Central memory CD8-positive, alpha-beta T cell (primary cell): ENCODE results near the gene AFDN.

Experiments used
- ATAC-seq: fragments of 150-1000 bp; cut with Tn5 transposase; replicated peaks from 2 replicates; pipeline ENCODE4 v1.10.0; 2022; ENCODE audit warnings: mild to moderate bottlenecking, moderate FRiP score, moderate number of reproducible peaks; ENCODE audit not compliant: poor library complexity, severe bottlenecking; ENCODE audit errors: extremely low read depth
- DNase-seq, 2 donors: peaks; one replicate each; pipeline ENCODE4 v3.0.0; 2021; ENCODE audit warnings: low spot score in 2 of 2
- H3K27ac Mint-ChIP-seq: one replicate; pipeline ENCODE4 v1.8.0; 2022; ENCODE audit warnings: low read depth, mild to moderate bottlenecking, moderate library complexity, mixed read lengths
- H3K27me3 Mint-ChIP-seq: one replicate; pipeline ENCODE4 v1.8.0; 2022; ENCODE audit warnings: mixed read lengths
- H3K36me3 Mint-ChIP-seq: one replicate; pipeline ENCODE4 v1.8.0; 2022; ENCODE audit warnings: mild to moderate bottlenecking, moderate library complexity, mixed read lengths; ENCODE audit not compliant: insufficient read depth
- H3K4me1 Mint-ChIP-seq: one replicate; pipeline ENCODE4 v1.8.0; 2022; ENCODE audit warnings: mixed read lengths
- H3K4me3 Mint-ChIP-seq: one replicate; pipeline ENCODE4 v1.8.0; 2022; ENCODE audit warnings: mild to moderate bottlenecking, moderate library complexity, mixed read lengths
- H3K9me3 Mint-ChIP-seq: one replicate; pipeline ENCODE4 v1.8.0; 2022; ENCODE audit warnings: mixed read lengths

Gene AFDN

GRCh38 chr6:167981916-167982462, 155.3 kb downstream of the AFDN start:
- H3K9me3 Mint-ChIP-seq = no peaks in the 10 kb centered on the region
- H3K4me1 Mint-ChIP-seq = no peaks in the 10 kb centered on the region
- no peak for ATAC-seq
- H3K27me3 Mint-ChIP-seq = peaks cover 11% of the 10 kb centered on the region
- peaks cover 2% of the 10 kb centered on the region for H3K36me3 Mint-ChIP-seq
- no peak for DNase-seq
- no peak overlapping the region for H3K4me3 Mint-ChIP-seq
- no peak overlapping the region for H3K27ac Mint-ChIP-seq

GRCh38 chr6:167984144-167984719, 157.5 kb downstream of the AFDN start:
- H3K27me3 Mint-ChIP-seq = peaks cover 11% of the 10 kb centered on the region
- H3K4me1 Mint-ChIP-seq = no peaks in the 10 kb centered on the region
- no peak for DNase-seq
- ATAC-seq = no peak
- no peaks in the 10 kb centered on the region for H3K9me3 Mint-ChIP-seq
- H3K4me3 Mint-ChIP-seq = no peak overlapping the region
- H3K27ac Mint-ChIP-seq = no peak overlapping the region
- peaks cover 2% of the 10 kb centered on the region for H3K36me3 Mint-ChIP-seq

DNA sequence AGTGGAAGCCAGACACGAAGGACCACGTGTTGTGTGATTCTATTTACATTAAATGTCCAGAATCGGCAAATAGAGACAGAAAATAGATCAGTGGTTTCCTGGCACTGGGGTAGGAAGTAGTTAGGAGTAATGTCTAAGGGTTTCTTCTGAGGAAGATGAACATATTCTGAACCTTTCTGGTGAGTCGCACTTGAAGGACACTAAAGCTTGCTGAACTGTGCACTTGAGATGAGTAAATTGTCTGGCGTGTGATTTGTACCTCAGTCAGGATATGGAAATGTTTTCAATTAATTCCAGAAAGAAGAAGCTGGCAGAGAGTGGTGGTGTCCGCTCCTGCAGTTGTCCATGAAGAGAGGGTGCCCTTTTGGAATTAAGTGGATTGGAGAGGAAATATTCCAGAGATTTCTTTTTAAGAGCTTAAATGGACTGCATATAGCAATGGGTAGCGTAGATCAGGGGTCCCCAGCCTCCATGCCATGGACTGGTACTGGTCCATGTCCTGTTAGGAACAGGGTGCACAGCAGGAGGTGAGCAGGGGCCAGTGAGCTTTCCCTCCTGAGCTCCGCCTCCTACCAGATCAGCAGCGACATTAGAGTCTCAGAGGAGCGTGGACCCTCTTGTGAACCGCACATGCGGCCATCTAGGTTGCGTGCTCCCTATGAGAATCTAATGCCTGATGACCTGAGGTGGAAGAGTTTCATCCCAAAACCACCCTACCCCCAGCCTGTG, 158.3 kb downstream of the AFDN start:
- Mint-ChIP-seq H3K4me1 (no peaks in the 10 kb centered on the region), H3K27ac (no peak overlapping the region), H3K9me3 (no peaks in the 10 kb centered on the region), H3K4me3 (no peak overlapping the region), H3K36me3 (peaks cover 2% of the 10 kb centered on the region), H3K27me3 (peaks cover 11% of the 10 kb centered on the region)
- no peak for ATAC-seq
- DNase-seq = no peak

- Mint-ChIP-seq H3K36me3 (peaks cover 2% of the 10 kb centered on the region), H3K4me1 (no peaks in the 10 kb centered on the region), H3K27me3 (peaks cover 11% of the 10 kb centered on the region), H3K4me3 (no peak overlapping the region), H3K27ac (no peak overlapping the region), H3K9me3 (no peaks in the 10 kb centered on the region)
- DNase-seq = no peak
- no peak for ATAC-seq
These were observed 159.3 kb downstream of the AFDN start for GRCh38 chr6:167985911-167986595.

- peaks cover 2% of the 10 kb centered on the region for H3K36me3 Mint-ChIP-seq
- no peak for DNase-seq
- no peaks in the 10 kb centered on the region for H3K27me3 Mint-ChIP-seq
- H3K4me3 Mint-ChIP-seq = no peak overlapping the region
- H3K4me1 Mint-ChIP-seq = no peaks in the 10 kb centered on the region
- no peaks in the 10 kb centered on the region for H3K9me3 Mint-ChIP-seq
- H3K27ac Mint-ChIP-seq = no peak overlapping the region
- ATAC-seq = no peak
These were observed 160.9 kb downstream of the AFDN start for GRCh38 chr6:167987396-167988153.

DNA sequence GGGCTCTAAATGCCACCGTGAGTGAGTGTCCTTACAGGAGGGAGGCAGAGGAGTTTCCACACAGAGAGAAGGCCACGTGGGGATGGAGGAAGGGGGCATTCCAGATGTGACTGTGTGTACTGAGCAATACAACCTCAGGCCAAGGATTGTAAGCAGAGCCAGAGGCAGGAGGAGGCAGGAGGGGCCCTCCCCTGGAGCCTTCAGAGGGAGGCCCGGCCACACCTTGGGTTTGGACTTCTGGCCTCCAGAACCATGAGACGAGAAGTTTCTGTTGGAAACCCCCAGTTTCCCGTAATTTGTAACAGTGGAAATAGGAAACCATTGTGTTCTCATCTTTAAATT, 161.4 kb downstream of the AFDN start:
- DNase-seq (no peak), ATAC-seq (no peak)
- no peaks in the 10 kb centered on the region for H3K27me3 Mint-ChIP-seq
- H3K4me3 Mint-ChIP-seq = no peak overlapping the region
- no peaks in the 10 kb centered on the region for H3K4me1 Mint-ChIP-seq
- no peak overlapping the region for H3K27ac Mint-ChIP-seq
- no peaks in the 10 kb centered on the region for H3K9me3 Mint-ChIP-seq
- peaks cover 2% of the 10 kb centered on the region for H3K36me3 Mint-ChIP-seq

DNA sequence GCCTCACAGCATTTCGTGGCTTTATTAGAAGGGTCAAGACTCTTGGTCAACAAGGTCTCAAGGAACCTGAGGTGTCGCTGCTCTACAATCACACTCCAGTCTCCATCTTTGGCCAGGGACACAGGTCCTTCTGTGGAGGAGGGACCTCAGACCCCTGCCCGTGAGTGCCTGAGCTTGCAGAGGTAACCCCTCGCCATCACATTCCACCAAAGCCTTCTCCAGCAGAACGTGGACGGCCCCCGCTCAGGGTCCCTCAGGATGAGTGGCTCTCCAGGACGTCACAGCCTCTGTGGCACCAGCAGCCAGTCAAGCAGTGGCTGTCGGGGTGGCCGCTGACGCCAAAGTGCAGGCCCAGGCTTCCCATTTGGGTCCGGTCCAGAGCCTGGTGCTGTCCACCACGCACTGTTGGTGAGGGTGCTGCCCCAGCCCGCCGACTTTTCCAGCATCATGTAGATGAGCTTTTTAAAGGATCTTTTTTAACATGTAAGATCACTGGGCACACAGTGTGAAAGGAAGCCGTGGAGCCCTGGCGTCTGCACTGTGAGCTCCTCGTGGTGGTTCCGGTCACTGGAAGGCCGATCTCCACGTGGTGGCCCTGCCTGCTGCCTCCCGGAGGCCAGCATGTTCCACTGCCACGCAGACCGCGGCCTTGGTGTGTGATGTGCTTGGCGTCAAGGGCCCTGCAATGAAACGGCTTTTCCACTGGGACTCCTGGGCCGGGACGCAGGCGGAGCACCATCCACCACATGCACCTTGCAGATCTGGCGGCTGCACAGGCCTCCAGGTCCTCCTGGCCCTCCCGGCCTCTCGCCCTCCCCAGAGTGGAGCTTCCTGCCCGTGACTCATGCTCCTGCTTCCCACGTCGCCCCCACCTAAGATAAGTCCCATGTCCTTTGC, 162.5 kb downstream of the AFDN start:
- Mint-ChIP-seq H3K27ac (no peak overlapping the region), H3K4me3 (no peak overlapping the region), H3K27me3 (no peaks in the 10 kb centered on the region), H3K36me3 (peaks cover 2% of the 10 kb centered on the region), H3K4me1 (no peaks in the 10 kb centered on the region), H3K9me3 (no peaks in the 10 kb centered on the region)
- ATAC-seq (no peak), DNase-seq (no peak)

DNA sequence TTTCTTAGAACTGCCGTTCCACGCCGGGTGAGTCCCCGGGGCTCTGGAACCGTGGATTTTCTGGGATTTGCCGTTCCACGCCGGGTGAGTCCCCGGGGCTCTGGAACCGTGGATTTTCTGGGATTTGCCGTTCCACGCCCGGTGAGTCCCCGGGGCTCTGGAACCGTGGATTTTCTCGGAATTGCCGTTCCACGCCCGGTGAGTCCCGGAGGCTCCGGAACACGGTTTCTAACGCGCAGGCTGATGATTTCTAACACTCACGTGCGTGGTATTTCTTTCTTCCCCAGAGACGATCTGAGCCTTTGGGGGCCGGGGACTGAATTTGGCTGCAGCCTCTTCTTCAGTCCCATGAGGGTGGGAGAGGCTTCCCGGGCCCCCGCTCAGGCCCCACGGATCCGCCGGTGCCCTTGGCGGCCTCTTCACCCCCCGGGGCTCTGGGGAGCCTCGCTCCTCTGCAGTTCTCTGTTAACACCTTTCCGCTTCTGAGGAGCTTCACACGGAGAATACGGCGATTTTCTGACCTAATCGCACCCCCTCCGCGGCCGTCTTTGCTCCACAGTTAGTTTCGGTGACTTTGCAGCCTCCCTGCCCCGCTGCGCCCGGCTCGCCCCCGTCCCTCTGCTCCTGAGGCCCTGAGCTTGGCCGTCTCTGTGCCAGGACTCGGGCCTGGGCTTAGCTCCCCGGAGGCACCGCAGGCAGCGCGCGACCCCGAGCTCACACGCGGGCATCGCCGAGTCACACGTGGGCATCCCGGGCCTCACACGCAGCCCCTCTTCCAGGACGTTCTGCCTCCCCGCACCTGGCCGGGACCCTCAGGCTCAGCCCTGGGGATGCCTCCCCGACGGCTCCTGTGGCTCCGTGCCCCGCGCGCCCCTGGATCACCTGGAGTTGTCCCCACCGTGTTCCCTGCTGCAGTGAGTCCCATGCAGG, 163.6 kb downstream of the AFDN start:
- Mint-ChIP-seq H3K27ac (no peak overlapping the region), H3K36me3 (peaks cover 2% of the 10 kb centered on the region), H3K4me3 (no peak overlapping the region), H3K27me3 (no peaks in the 10 kb centered on the region), H3K9me3 (no peaks in the 10 kb centered on the region), H3K4me1 (no peaks in the 10 kb centered on the region)
- ATAC-seq (no peak), DNase-seq (no peak)

- H3K27ac Mint-ChIP-seq = no peak overlapping the region
- DNase-seq = no peak
- no peaks in the 10 kb centered on the region for H3K9me3 Mint-ChIP-seq
- no peak overlapping the region for H3K4me3 Mint-ChIP-seq
- ATAC-seq = no peak
- H3K27me3 Mint-ChIP-seq = peaks cover 9% of the 10 kb centered on the region
- no peaks in the 10 kb centered on the region for H3K4me1 Mint-ChIP-seq
- no peaks in the 10 kb centered on the region for H3K36me3 Mint-ChIP-seq
These were observed 166.5 kb downstream of the AFDN start for GRCh38 chr6:167993169-167993568.

DNA sequence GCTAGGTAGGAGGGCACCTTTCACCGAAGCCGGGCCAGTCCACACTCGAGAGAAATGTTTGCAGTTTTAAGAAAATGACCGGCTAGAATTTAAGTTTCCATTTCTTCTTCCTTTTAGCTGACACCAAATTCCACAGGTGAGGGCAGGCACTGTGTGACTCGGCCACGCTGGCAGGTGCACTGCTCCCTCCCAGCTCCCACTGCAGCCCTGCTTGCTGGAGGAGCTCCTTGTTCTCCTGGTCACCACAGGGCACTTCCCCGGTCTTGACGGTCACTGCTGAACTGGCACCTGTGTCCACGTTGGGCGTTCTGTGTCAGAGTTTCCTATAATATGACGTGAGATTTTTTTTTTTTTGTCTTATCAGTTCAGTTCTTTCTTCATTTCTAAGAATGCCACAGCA, 167.1 kb downstream of the AFDN start:
- ATAC-seq (no peak), DNase-seq (no peak)
- Mint-ChIP-seq H3K4me3 (no peak overlapping the region), H3K36me3 (no peaks in the 10 kb centered on the region), H3K27ac (no peak overlapping the region), H3K27me3 (peaks cover 12% of the 10 kb centered on the region), H3K9me3 (no peaks in the 10 kb centered on the region), H3K4me1 (no peaks in the 10 kb centered on the region)

- Mint-ChIP-seq H3K36me3 (no peaks in the 10 kb centered on the region), H3K27me3 (peaks cover 12% of the 10 kb centered on the region), H3K27ac (no peak overlapping the region), H3K4me3 (no peak overlapping the region), H3K4me1 (no peaks in the 10 kb centered on the region), H3K9me3 (no peaks in the 10 kb centered on the region)
- DNase-seq = no peak
- no peak for ATAC-seq
These were observed 168.6 kb downstream of the AFDN start for GRCh38 chr6:167995302-167995701.
